Measurements from ENCODE around the gene GASK1B.

GRCh38 chr4:158159054-158159717, 13.6 kb downstream of the GASK1B start:
- TF ChIP-seq CTCF (conservative IDR thresholded peaks at IDR 0.05; ENCODE audit: low read length) (no peak), EZH2phosphoT487 (IDR thresholded peaks at IDR 0.05; ENCODE audit: borderline replicate concordance, low read depth, low read length) (no peak)
